ENCODE data around the gene TRIP10. TPM values are rescaled to one million over a fixed set of nuclear protein-coding genes. Genes with fewer than 3 reads are reported as not detected.

The TRIP10 gene
- total and polyA plus RNA-seq, 4 donors, result 60.8 to 97.3 (median 79.8) TPM

DNA sequence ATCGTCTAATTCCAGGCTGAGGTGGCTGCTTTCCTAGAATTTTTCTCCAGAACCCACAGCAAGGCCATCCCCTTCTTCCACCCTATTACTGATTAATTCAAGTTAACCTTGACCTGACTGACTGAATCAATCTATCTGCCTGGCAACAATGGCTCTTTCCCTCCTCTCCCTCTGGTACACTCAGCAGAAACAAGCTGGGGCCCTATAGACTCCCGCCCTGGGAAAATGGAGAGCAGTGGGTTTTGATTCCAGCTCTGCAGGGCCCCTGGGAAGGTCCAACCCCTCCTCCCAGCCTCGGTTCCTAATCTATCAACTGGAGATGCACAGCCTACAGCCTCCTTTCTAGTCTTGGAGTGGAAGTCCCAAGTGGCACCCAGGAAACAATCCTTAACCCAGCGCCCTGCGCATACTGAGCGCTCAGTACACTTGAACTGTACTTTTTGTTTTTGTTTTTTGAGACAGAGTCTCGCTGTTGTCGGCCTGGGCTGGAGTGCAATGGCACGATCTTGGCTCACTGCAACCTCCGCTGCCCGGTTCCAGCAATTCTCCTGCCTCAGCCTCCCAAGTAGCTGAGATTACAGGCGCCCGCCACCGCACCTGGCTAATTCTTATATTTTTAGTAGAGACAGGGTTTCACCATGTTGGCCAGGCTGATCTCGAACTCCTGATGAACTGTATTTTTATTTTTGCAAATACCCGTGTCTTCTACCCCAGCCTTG is 13.8 kb upstream of the TRIP10 start:
- Histone ChIP-seq H3K36me3 (ENCODE audit: control insufficient read depth in 4 of 4, insufficient read depth in 4 of 4, low read length in 4 of 4) (peaks cover 0 to 3% (median 0%) of the 10 kb centered on the region in 4 donors), H3K27me3 (ENCODE audit: control insufficient read depth in 3 of 3, insufficient read depth in 3 of 3, low read length in 2 of 3) (no peaks in the 10 kb centered on the region), H3K9ac (ENCODE audit: insufficient read depth in 1 of 2, low read length in 2 of 2) (no peak overlapping the region), H3K9me3 (ENCODE audit: control insufficient read depth in 4 of 4, insufficient read depth in 3 of 4, low read length in 3 of 4) (no peaks in the 10 kb centered on the region), H3K4me3 (no peak overlapping the region), H3K27ac (ENCODE audit: low read depth in 1 of 2, low read length in 1 of 2) (no peak overlapping the region), H3K4me1 (ENCODE audit: control insufficient read depth in 5 of 5, insufficient read depth in 5 of 5, low read length in 5 of 5) (peaks cover 0 to 12% (median 3%) of the 10 kb centered on the region in 5 donors)
- no peak for DNase-seq
- no peak for TF ChIP-seq CTCF (IDR thresholded peaks at IDR 0.05; ENCODE audit: control extremely low read depth, extremely low read depth)
- no peak for ATAC-seq (ENCODE audit: insufficient read depth, low FRiP score)
- WGBS, 2 donors, result 89 to 94% methylated on average over 16 of the region's 16 CpGs

DNA sequence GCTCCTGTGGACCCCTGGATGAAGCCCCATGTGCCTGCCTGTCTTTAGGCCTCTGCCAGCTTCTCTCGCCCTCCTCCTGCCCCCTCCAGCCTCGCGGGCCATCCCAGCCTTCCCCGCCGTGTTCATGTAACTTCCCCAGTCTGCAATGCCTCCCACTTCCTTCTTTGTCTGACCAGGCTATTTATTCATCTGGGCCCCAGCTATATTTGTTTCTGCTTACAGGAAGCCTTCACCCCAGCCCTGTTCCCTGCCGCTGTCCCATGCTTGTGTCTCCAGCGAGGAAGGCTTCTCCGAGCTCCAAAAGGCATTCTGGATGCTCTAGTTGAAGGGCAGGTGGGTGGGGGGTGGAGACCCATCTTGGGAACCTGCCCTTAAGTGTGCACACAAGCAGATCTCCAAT is 11.1 kb upstream of the TRIP10 start:
- H3K4me1 ChIP-seq (ENCODE audit: control insufficient read depth in 5 of 5, insufficient read depth in 5 of 5, low read length in 5 of 5), result peaks cover 0 to 8% (median 0%) of the 10 kb centered on the region in 5 donors
- peaks cover 0 to 2% (median 0%) of the 10 kb centered on the region in 4 donors for H3K9me3 ChIP-seq (ENCODE audit: control insufficient read depth in 4 of 4, insufficient read depth in 3 of 4, low read length in 3 of 4)
- H3K27ac ChIP-seq (ENCODE audit: low read depth in 1 of 2, low read length in 1 of 2), result peak overlapping the region in 1 of 2 donors; percentile 43
- peaks cover 0 to 23% (median 3%) of the 10 kb centered on the region in 4 donors for H3K36me3 ChIP-seq (ENCODE audit: control insufficient read depth in 4 of 4, insufficient read depth in 4 of 4, low read length in 4 of 4)
- no peak for TF ChIP-seq CTCF (IDR thresholded peaks at IDR 0.05; ENCODE audit: control extremely low read depth, extremely low read depth)
- H3K9ac ChIP-seq (ENCODE audit: insufficient read depth in 1 of 2, low read length in 2 of 2), result no peak overlapping the region
- 6 to 18% methylated on average over 8 of the region's 8 CpGs for WGBS, 2 donors
- H3K4me3 ChIP-seq, result no peak overlapping the region
- DNase-seq (peak in 1 of 3 donors; percentile 10), ATAC-seq (ENCODE audit: insufficient read depth, low FRiP score) (no peak)
- no peaks in the 10 kb centered on the region for H3K27me3 ChIP-seq (ENCODE audit: control insufficient read depth in 3 of 3, insufficient read depth in 3 of 3, low read length in 2 of 3)

GRCh38 chr19:6729573-6730152 is 9.8 kb upstream of the TRIP10 start:
- Histone ChIP-seq H3K36me3 (ENCODE audit: control insufficient read depth in 4 of 4, insufficient read depth in 4 of 4, low read length in 4 of 4) (peaks cover 0 to 30% (median 3%) of the 10 kb centered on the region in 4 donors), H3K27me3 (ENCODE audit: control insufficient read depth in 3 of 3, insufficient read depth in 3 of 3, low read length in 2 of 3) (no peaks in the 10 kb centered on the region), H3K27ac (ENCODE audit: low read depth in 1 of 2, low read length in 1 of 2) (peak overlapping the region in 1 of 2 donors; percentile 8), H3K9ac (ENCODE audit: insufficient read depth in 1 of 2, low read length in 2 of 2) (no peak overlapping the region), H3K4me1 (ENCODE audit: control insufficient read depth in 5 of 5, insufficient read depth in 5 of 5, low read length in 5 of 5) (peaks cover 0 to 10% (median 0%) of the 10 kb centered on the region in 5 donors), H3K4me3 (no peak overlapping the region), H3K9me3 (ENCODE audit: control insufficient read depth in 4 of 4, insufficient read depth in 3 of 4, low read length in 3 of 4) (peaks cover 0 to 2% (median 0%) of the 10 kb centered on the region in 4 donors)
- WGBS, 2 donors, result 91 to 92% methylated on average over 23 of the region's 23 CpGs
- no peak for TF ChIP-seq CTCF (IDR thresholded peaks at IDR 0.05; ENCODE audit: control extremely low read depth, extremely low read depth)
- ATAC-seq (ENCODE audit: insufficient read depth, low FRiP score) (no peak), DNase-seq (no peak)

Measured in lung (tissue), 12 donors.